MM.1S (cell line): ENCODE data around the gene TUBB4B.

Source experiments
- EZH2phosphoT487 ChIP-seq: fragments of 300-600 bp; sonication (generic); IDR thresholded peaks from 2 replicates; pipeline ENCODE4 v1.6.1; 2018; ENCODE audit warnings: antibody characterized with exemption, low read length
- TF ChIP-seq, protein P1 (sequence below): fragments of 300-600 bp; sonication (generic); IDR thresholded peaks from 2 replicates; pipeline ENCODE4 v1.5.1; 2016; ENCODE audit warnings: antibody characterized with exemption, low read length, mixed read lengths

DNA sequence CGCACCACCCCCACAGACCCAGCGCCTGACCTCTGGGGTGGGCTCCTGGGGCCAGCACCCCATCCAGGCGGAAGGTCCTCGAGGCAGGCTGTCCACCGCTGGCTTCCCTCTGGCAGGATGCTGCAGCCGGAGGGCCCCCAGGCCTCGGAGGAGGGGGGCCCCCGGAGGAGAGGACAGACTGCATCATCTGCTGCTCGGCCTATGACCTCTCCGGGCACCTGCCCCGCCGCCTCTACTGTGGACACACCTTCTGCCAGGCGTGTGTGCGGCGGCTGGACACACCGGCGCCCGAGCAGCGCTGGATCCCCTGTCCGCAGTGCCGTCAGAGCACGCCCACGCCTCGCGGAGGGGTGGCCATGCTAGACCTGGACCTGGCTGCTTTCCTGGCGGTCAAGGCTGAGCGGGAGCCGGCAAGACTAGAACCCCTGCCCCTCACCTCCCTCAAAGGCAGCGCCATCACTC is 12.6 kb upstream of the TUBB4B start:
- TF ChIP-seq, protein P1, sequence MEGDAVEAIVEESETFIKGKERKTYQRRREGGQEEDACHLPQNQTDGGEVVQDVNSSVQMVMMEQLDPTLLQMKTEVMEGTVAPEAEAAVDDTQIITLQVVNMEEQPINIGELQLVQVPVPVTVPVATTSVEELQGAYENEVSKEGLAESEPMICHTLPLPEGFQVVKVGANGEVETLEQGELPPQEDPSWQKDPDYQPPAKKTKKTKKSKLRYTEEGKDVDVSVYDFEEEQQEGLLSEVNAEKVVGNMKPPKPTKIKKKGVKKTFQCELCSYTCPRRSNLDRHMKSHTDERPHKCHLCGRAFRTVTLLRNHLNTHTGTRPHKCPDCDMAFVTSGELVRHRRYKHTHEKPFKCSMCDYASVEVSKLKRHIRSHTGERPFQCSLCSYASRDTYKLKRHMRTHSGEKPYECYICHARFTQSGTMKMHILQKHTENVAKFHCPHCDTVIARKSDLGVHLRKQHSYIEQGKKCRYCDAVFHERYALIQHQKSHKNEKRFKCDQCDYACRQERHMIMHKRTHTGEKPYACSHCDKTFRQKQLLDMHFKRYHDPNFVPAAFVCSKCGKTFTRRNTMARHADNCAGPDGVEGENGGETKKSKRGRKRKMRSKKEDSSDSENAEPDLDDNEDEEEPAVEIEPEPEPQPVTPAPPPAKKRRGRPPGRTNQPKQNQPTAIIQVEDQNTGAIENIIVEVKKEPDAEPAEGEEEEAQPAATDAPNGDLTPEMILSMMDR = no peak
- no peak for TF ChIP-seq EZH2phosphoT487
